ENCODE data around the gene LMCD1. TPM values are rescaled to one million over a fixed set of nuclear protein-coding genes. Genes with fewer than 3 reads are reported as not detected.

The LMCD1 gene
- total RNA-seq, 4 donors from 2014 or later: 43.2 to 576 (median 131) TPM

GRCh38 chr3:8494327-8494726 lies 7.3 kb upstream of the LMCD1 start:
- H3K36me3 ChIP-seq: no peaks in the 10 kb centered on the region
- DNase-seq (ENCODE audit: extremely low spot score): no peak
- 96% methylated on average over 8 of the region's 8 CpGs for WGBS
- no peak for TF ChIP-seq POLR2A (IDR thresholded peaks at IDR 0.05; ENCODE audit: low read depth)
- TF ChIP-seq EP300 (IDR thresholded peaks at IDR 0.05): no peak
- no peak for TF ChIP-seq CTCF (IDR thresholded peaks at IDR 0.05)
- no peak for TF ChIP-seq POLR2AphosphoS5 (IDR thresholded peaks at IDR 0.05)
- intact Hi-C loops (cut with DNase I): no loop called here
- H3K4me3 ChIP-seq: no peak overlapping the region
- H3K4me1 ChIP-seq: peaks cover 9 to 35% (median 29%) of the 10 kb centered on the region in 4 donors
- no peaks in the 10 kb centered on the region for H3K27me3 ChIP-seq
- no peak overlapping the region for H3K27ac ChIP-seq (replicated peaks in 1 of 4)
- no peaks in the 10 kb centered on the region for H3K9me3 ChIP-seq

- no peak overlapping the region for H3K27ac ChIP-seq (replicated peaks in 1 of 4)
- WGBS: 83% methylated on average over 1 of the region's 1 CpG
- intact Hi-C loops (cut with DNase I): loop anchor here (5.0 kb wide), 1 partner anchor 50 kb away; no protein-coding TSS in a partner anchor
These were observed 4.0 kb upstream of the LMCD1 start for GRCh38 chr3:8497582-8497981.

GRCh38 chr3:8499181-8499611 lies 2.4 kb upstream of the LMCD1 start:
- Histone ChIP-seq H3K27me3 (no peaks in the 10 kb centered on the region), H3K36me3 (no peaks in the 10 kb centered on the region), H3K4me3 (no peak overlapping the region), H3K4me1 (peaks cover 22 to 43% (median 28%) of the 10 kb centered on the region in 4 donors), H3K9me3 (no peaks in the 10 kb centered on the region), H3K27ac (replicated peaks in 1 of 4) (peak overlapping the region; percentile 85 to 88 (median 88))
- 53% methylated on average over 1 of the region's 1 CpG for WGBS
- TF ChIP-seq POLR2A (IDR thresholded peaks at IDR 0.05; ENCODE audit: low read depth): no peak
- intact Hi-C loops (cut with DNase I): loop anchor here (5.0 kb wide), 1 partner anchor 52 kb away; no protein-coding TSS in a partner anchor
- DNase-seq (ENCODE audit: extremely low spot score): no peak

More at GRCh38 chr3:8497582-8497981, 4.0 kb upstream of the LMCD1 start:
- H3K4me1 ChIP-seq: peaks cover 17 to 29% (median 20%) of the 10 kb centered on the region in 4 donors
- no peaks in the 10 kb centered on the region for H3K9me3 ChIP-seq
- H3K27me3 ChIP-seq: no peaks in the 10 kb centered on the region
- no peak overlapping the region for H3K4me3 ChIP-seq
- TF ChIP-seq CTCF (IDR thresholded peaks at IDR 0.05) (no peak), POLR2AphosphoS5 (IDR thresholded peaks at IDR 0.05) (no peak), POLR2A (IDR thresholded peaks at IDR 0.05; ENCODE audit: low read depth) (no peak), EP300 (IDR thresholded peaks at IDR 0.05) (no peak)
- no peaks in the 10 kb centered on the region for H3K36me3 ChIP-seq
- DNase-seq (ENCODE audit: extremely low spot score): no peak

GRCh38 chr3:8500319-8500988 lies 1.2 kb upstream of the LMCD1 start:
- no peak for DNase-seq (ENCODE audit: extremely low spot score)
- H3K9me3 ChIP-seq: no peaks in the 10 kb centered on the region
- H3K36me3 ChIP-seq: no peaks in the 10 kb centered on the region
- peak overlapping the region; percentile 85 to 88 (median 88) for H3K27ac ChIP-seq (replicated peaks in 1 of 4)
- H3K27me3 ChIP-seq: no peaks in the 10 kb centered on the region
- peak in 1 of 2 donors; percentile 21 for TF ChIP-seq POLR2AphosphoS5 (IDR thresholded peaks at IDR 0.05)
- no peak for TF ChIP-seq CTCF (IDR thresholded peaks at IDR 0.05)
- H3K4me3 ChIP-seq: peak overlapping the region; percentile 56 to 63 (median 62)
- WGBS: 34% methylated on average over 9 of the region's 11 CpGs
- H3K4me1 ChIP-seq: peaks cover 24 to 55% (median 34%) of the 10 kb centered on the region in 4 donors
- intact Hi-C loops (cut with DNase I): loop anchor here (5.0 kb wide), 1 partner anchor 122 kb away; no protein-coding TSS in a partner anchor

- no peak for TF ChIP-seq POLR2A (IDR thresholded peaks at IDR 0.05; ENCODE audit: low read depth)
- peaks cover 29 to 60% (median 39%) of the 10 kb centered on the region in 4 donors for H3K4me1 ChIP-seq
- intact Hi-C loops (cut with DNase I): loop anchor here (5.0 kb wide), 1 partner anchor 121 kb away; no protein-coding TSS in a partner anchor
- no peak for DNase-seq (ENCODE audit: extremely low spot score)
- H3K27ac ChIP-seq (replicated peaks in 1 of 4): peak overlapping the region; percentile 85 to 88 (median 88)
- no peaks in the 10 kb centered on the region for H3K36me3 ChIP-seq
- no peaks in the 10 kb centered on the region for H3K27me3 ChIP-seq
- WGBS: 11% methylated on average over 8 of the region's 8 CpGs
- H3K4me3 ChIP-seq: peak overlapping the region; percentile 56 to 63 (median 62)
- no peaks in the 10 kb centered on the region for H3K9me3 ChIP-seq
These were observed 643 bp upstream of the LMCD1 start for GRCh38 chr3:8500989-8501370.
